NOMO-1 treated with DMSO at 0.1 percent for 48 hours (cell line): ENCODE measurements around the gene AMH.
"Not testable (repeated sequence)": the region's sequence is repeated elsewhere in the genome, so short reads cannot be mapped to it uniquely, and the experiment has no call there.

Experiments
- DNase-seq: peaks from one replicate; lab custom pipeline; 2025; ENCODE audit not compliant: unreplicated experiment; lab: John Stamatoyannopoulos, UW

Gene AMH

GRCh38 chr19:2269244-2270156 is 20.4 kb downstream of the AMH start:
- DNase-seq = peak; percentile 93

- no peak for DNase-seq
Observed at GRCh38 chr19:2270157-2270422, 21.0 kb downstream of the AMH start.

GRCh38 chr19:2270423-2271233 is 21.5 kb downstream of the AMH start:
- DNase-seq = peak; percentile 98

GRCh38 chr19:2271234-2272103 is 22.3 kb downstream of the AMH start:
- DNase-seq = peak; percentile 27

GRCh38 chr19:2273356-2274184 is 24.4 kb downstream of the AMH start:
- peak; percentile 77 for DNase-seq

- no peak for DNase-seq
Observed at GRCh38 chr19:2274185-2274711, 25.1 kb downstream of the AMH start.

- DNase-seq = peak; percentile 70
Observed at GRCh38 chr19:2274931-2275535, 25.9 kb downstream of the AMH start.

- no peak for DNase-seq
Observed at GRCh38 chr19:2275588-2276428, 26.7 kb downstream of the AMH start.

GRCh38 chr19:2276429-2276986 is 27.4 kb downstream of the AMH start:
- DNase-seq = no peak

- DNase-seq = no peak
Observed at GRCh38 chr19:2277138-2277537, 28.0 kb downstream of the AMH start.

GRCh38 chr19:2278459-2279158 is 29.5 kb downstream of the AMH start:
- DNase-seq = no peak

GRCh38 chr19:2280633-2281264 is 31.6 kb downstream of the AMH start:
- DNase-seq = no peak

GRCh38 chr19:2281265-2282061 is 32.3 kb downstream of the AMH start:
- not testable (repeated sequence) for DNase-seq

GRCh38 chr19:2282062-2282861 is 33.1 kb downstream of the AMH start, which contains the start of gene PEAK3:
Gene PEAK3, minus strand, starts transcription at chr19:2282175. Its CDS starts 1,244 bp downstream, at chr19:2280931.
- DNase-seq = peak; percentile 66

- DNase-seq = no peak
Observed at GRCh38 chr19:2282862-2283237, 33.7 kb downstream of the AMH start.
